MG63 (cell line): ENCODE results near the gene EMC9. TPM values are rescaled to one million over a fixed set of nuclear protein-coding genes. Genes with fewer than 3 reads are reported as not detected.
A peak's percentile ranks its signal among the peaks of the same experiment; 100 is the strongest.

Experiments
- DNase-seq: peaks from one replicate; pipeline ENCODE4 v3.0.0-alpha.2; 2020
- H3K27me3 ChIP-seq: fragments of 250-450 bp; sonication (Bioruptor Pico); 2 replicates; pipeline ENCODE4 v1.5.1; 2020; ENCODE audit warnings: mild to moderate bottlenecking, moderate library complexity
- H3K36me3 ChIP-seq: fragments of 250-450 bp; sonication (Bioruptor Pico); 2 replicates; pipeline ENCODE4 v1.5.1; 2020; ENCODE audit warnings: mild to moderate bottlenecking, moderate library complexity
- H3K4me3 ChIP-seq: fragments of 250-450 bp; sonication (Bioruptor Pico); 2 replicates; pipeline ENCODE4 v1.5.1; 2020; ENCODE audit warnings: mild to moderate bottlenecking, moderate library complexity
- H3K9me3 ChIP-seq: fragments of 250-450 bp; sonication (Bioruptor Pico); 2 replicates; pipeline ENCODE4 v1.5.1; 2020; ENCODE audit warnings: mild to moderate bottlenecking, moderate library complexity
- total RNA-seq: library from RNA; depleted of rRNA; stranded (reverse); fragments of >200 nt; shearing (Covaris generic); gene quantifications from 2 replicates; pipeline ENCODE4 v1.2.3, GENCODE V29; 2014; ENCODE audit warnings: low replicate concordance; rRNA removed

Gene EMC9, protein sequence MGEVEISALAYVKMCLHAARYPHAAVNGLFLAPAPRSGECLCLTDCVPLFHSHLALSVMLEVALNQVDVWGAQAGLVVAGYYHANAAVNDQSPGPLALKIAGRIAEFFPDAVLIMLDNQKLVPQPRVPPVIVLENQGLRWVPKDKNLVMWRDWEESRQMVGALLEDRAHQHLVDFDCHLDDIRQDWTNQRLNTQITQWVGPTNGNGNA
- total RNA-seq = 7.2 and 15.7 TPM in 2 replicates

DNA sequence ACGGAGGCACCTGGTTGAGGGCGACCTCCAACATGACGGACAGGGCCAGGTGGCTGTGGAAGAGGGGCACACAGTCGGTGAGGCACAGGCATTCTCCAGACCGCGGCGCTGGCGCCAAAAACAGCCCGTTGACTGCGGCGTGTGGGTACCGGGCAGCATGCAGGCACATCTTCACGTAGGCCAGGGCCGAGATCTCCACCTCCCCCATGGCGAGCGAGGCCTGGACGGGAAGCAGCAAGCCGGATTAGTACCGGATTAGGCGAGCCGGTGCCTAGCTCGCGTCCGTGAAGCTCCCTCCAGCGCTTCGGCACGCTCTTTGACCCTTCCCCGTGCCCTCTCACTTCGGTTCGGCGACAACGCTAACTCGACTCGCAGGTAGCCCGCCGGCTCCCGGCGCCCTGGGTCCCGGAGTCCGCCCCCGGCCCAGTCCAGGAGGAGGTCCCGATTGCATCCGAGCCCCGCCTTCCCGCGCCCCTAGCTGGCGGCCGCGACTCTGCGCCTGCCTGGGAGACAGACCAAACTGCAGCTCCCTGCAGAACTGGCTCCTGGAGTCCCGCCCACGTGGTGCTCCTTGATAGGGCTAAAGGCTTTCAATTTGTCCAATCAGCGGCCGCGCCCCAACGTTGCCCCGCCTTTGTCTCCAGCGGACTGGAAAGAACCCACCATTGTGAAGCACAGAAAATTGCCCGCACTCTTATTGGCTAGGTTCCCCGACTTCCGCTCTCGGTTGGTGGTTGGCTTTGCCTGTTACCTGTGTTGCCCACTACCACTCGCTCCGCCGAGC is at the start of gene EMC9:
TSS of gene EMC9 (minus strand) at position 495 of the 784 bp plus-strand sequence. CDS start at position 208, 287 bp downstream.
- Histone ChIP-seq H3K9me3 (no peaks in the 10 kb centered on the region), H3K4me3 (peak within 1 kb of the TSS; percentile 78), H3K27me3 (no peaks in the 10 kb centered on the region), H3K36me3 (peaks cover 31% of the 10 kb centered on the region)
- DNase-seq = peak; percentile 98

DNA sequence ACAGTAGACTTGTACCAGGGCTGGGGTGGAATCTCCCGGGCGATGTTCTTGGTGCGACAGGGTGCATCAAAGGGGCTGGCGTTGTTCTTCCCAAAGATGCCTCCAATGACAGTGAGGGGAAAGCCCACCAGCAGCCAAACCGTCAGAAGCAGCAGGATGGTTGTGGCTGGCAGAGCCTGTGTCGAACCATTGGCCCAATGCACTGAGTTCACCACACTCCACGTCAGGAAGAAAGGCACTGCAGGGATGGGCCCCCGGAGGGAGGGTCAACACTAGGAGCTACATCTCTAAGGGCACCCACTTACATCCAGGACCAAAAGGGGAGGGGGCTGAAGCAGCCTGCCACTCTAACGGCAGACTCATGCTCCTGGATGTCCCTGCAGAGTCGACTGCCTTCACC is 49.0 kb upstream of the EMC9 start:
- H3K9me3 ChIP-seq = no peaks in the 10 kb centered on the region
- no peak for DNase-seq
- H3K36me3 ChIP-seq = peaks cover 27% of the 10 kb centered on the region
- no peak overlapping the region for H3K4me3 ChIP-seq
- no peaks in the 10 kb centered on the region for H3K27me3 ChIP-seq

DNA sequence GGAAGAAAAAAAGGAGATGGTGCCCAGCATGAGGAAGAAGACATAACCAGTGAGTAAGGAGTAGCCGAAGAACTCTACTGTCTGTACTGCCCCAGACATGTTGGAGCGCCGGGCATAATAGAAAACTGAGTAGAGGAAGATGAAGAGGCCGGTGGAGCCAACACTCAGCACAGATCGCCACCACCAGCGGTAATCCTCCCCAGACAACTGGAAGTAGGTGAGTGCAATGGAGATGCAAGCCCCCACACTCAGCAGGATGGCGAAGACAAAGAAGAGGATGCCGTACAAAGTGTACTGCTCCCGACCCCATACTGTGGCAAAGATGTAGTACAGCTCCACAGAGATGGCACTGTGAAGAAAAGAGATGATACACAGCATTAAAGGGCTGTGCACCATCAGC is 48.1 kb upstream of the EMC9 start:
- Histone ChIP-seq H3K4me3 (peak overlapping the region; percentile 85), H3K36me3 (peaks cover 34% of the 10 kb centered on the region), H3K27me3 (no peaks in the 10 kb centered on the region)

DNA sequence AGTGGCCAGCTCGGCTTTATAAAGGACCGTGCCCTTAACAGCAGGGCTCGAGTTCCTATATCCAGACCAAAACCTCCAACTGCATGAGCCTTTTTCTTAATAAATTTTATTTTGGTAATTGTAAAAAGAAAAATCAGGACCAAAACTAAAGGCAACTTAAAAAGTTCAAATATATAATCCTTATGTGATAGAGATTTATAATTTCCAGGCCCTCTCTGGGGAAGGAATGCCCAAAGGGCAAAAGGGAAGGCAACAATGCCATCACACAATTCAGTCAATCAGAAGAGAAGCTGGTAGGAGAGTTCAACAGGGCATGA is 47.6 kb upstream of the EMC9 start:
- no peak for DNase-seq
- Histone ChIP-seq H3K9me3 (no peaks in the 10 kb centered on the region), H3K36me3 (peaks cover 35% of the 10 kb centered on the region), H3K27me3 (no peaks in the 10 kb centered on the region), H3K4me3 (peak overlapping the region; percentile 85)

More for the DNA sequence above, 48.1 kb upstream of the EMC9 start:
- no peaks in the 10 kb centered on the region for H3K9me3 ChIP-seq
- DNase-seq = no peak

DNA sequence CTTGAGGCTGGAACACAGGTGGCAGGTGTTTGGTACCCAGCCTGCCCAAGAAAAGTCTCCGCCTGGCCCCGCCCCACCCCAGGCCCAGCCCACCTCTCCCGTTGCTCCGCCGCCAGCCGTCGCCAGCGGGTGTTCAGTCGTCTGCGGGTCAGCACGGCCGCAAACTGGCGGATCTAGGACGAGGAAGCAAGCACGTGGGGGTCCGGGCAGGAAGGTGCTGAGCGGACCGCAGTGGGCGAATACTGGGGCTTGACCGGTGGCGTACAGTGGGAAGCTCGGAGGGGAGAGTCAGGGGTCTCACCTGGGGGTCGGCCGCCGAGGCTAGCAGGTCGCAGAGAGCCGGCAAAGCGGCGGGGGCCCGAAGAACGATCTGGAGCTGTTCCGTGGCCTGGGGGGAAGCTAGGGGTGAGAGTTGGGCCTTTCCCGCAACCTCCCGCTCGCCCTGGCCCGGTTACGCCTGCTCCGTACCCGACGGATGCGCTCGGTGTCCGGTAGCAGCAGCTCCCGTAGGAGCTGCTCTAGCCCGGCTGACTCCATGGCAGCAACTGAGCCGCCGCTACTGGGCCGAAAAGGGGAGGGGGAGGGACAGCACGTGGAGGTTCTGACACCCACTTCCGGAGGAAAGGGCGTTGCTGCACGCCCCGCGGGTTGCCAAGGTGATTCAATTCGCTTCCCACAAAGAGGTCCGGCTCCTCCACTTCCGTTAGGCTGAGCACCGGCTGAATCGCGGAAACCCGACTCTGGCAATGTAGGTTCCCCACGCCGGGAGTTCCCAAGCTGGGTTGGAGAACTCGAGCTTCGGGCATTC is 47.1 kb upstream of the EMC9 start, which contains the start of gene IPO4:
TSS of gene IPO4 (minus strand) at position 566 of the 808 bp plus-strand sequence. CDS start at position 537, 29 bp downstream.
- DNase-seq = peak; percentile 95
- H3K27me3 ChIP-seq = no peaks in the 10 kb centered on the region
- H3K9me3 ChIP-seq = no peaks in the 10 kb centered on the region
- H3K4me3 ChIP-seq = peak within 1 kb of the TSS; percentile 85
- H3K36me3 ChIP-seq = peaks cover 35% of the 10 kb centered on the region

DNA sequence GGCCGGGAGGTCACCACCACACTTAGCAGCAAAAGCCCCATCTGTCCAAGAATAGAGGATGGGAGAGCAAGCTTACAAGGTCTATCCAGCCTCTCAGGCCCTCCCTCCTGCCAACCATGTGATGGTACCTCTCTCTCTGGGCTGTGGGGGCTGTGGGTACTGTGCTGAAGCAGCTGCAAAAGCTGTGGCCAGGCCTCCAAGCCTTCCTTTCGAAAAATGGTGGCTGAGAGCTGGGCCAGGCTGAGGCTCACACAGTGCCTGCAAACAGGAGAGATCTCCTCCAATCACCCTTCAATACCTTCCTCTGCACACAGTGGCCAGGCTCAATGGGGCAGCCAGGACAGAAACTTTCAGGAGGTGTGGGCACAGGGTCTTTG is 46.1 kb upstream of the EMC9 start:
- H3K27me3 ChIP-seq = no peaks in the 10 kb centered on the region
- DNase-seq = no peak

DNA sequence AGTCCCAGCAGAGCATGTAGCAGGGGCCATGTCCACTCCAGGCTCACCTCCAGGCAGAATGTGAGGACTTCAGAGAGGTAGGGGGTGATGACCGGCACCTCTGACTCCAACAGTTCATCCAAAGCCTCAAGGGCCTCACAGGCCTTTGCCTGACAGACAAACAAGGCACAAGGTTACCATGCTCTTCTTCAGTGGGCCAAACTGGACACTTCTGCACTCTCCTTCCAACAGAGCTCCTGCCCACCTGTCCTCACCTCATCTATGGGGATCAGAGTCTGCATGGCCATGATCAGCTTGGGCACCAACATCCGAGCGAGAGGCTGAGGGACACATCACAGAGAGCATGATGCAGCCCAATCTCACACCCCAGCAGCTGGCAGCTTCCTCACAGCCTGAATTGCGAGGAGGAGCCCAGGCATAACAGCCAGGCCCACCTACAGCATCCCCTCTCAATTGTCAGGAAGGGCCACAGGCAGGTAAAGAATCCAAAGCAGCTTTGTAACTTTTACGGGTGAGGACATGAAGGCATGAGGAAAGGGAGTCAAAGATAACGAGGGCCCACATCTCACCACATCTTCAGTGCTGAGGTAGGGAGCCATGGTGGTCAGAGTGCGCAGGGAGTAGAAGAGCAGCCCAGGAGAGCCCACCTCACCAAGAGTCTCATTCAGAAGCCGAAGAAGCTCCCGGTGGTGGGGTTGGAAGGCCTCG is 45.6 kb upstream of the EMC9 start:
- H3K9me3 ChIP-seq = no peaks in the 10 kb centered on the region
- H3K4me3 ChIP-seq = peak overlapping the region; percentile 85
- H3K36me3 ChIP-seq = peaks cover 35% of the 10 kb centered on the region
- no peak for DNase-seq
- H3K27me3 ChIP-seq = no peaks in the 10 kb centered on the region

More for the DNA sequence above, 46.1 kb upstream of the EMC9 start:
- H3K9me3 ChIP-seq = no peaks in the 10 kb centered on the region
- peaks cover 35% of the 10 kb centered on the region for H3K36me3 ChIP-seq
- peak overlapping the region; percentile 85 for H3K4me3 ChIP-seq

DNA sequence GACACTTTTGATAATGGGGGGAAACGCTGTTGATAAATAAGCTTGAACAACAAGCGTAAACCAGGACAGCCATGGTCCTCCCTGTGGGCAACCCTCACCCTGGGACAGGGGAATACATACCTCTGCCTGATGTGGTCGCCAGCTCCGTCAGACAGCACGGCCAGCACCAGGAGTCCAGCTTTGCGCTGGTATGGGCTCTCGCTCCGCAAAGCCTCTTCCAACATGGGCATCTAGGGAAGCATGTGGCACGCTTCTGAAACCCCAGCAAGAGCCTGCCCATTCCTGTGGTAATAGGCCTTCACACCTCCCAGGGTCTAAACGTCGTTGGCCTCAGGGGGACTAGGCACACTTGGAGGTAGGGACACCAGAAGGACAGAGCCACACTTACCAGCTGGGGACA is 44.4 kb upstream of the EMC9 start:
- no peaks in the 10 kb centered on the region for H3K27me3 ChIP-seq
- no peak overlapping the region for H3K4me3 ChIP-seq
- H3K9me3 ChIP-seq = no peaks in the 10 kb centered on the region
- DNase-seq = no peak
- peaks cover 35% of the 10 kb centered on the region for H3K36me3 ChIP-seq

DNA sequence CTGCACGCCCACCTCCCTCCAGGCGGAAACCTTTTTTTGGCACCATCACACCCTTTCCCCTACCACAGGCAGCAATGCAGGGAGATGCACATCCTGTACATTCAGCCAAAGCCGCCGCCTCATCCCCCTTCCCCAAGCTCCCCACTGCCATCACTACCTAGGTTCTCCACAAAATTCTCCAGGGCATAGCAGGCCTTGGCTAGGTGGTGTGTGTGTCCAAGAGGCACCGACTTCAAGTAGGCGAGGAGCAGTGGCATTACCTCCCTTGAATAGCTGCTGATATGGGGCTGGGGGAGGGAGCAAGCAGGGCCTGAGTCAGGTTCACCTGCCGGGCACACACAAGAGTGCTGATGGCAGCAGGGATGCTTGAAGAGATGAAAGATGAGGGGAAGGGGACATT is 43.6 kb upstream of the EMC9 start:
- DNase-seq = no peak
- Histone ChIP-seq H3K36me3 (peaks cover 38% of the 10 kb centered on the region), H3K4me3 (no peak overlapping the region)

DNA sequence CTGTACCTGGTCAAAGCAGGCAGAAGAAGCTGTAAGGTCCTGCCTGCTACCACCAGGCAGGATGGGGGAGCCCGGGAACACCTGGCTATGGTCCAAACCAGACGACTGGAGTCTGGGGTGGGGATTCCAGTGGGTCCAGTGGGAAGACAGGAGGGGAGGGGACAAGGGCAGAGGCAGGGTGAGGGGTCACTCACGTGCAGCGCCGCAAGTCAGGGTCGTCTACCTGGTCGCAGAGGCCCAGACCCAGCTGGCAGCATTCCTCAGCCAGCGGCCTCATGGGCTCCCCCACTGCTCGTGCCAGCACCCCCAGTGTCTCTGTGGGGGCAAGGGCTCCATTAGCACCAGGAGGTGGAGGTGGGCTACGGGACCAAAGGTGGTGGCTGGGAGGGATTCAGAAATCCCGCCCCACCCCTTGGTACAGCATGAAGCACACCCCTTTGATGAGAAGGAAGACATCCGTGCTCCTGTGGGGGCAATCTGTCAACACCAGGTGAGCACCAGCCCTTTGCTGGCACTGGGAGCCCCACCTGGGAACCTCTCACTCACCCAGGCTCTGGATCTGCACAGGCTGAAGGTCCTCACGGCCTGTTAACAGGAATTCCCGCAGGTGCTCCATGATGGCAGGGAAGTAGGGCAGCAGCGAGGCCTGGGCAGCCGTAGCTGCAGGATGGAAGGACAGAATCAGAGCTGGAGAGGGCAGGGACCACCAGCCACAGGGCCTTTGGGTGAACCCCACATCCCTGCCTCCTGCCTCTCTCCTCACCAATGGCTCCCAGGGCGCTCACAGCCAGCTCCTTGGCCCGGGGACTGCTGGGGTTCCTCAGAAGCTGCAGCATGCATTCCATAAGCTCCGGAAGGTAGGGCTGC is 42.9 kb upstream of the EMC9 start:
- no peaks in the 10 kb centered on the region for H3K9me3 ChIP-seq
- H3K36me3 ChIP-seq = peaks cover 41% of the 10 kb centered on the region
- no peaks in the 10 kb centered on the region for H3K27me3 ChIP-seq
- no peak overlapping the region for H3K4me3 ChIP-seq
- DNase-seq = no peak

More for the DNA sequence above, 43.6 kb upstream of the EMC9 start:
- H3K27me3 ChIP-seq = no peaks in the 10 kb centered on the region
- no peaks in the 10 kb centered on the region for H3K9me3 ChIP-seq

DNA sequence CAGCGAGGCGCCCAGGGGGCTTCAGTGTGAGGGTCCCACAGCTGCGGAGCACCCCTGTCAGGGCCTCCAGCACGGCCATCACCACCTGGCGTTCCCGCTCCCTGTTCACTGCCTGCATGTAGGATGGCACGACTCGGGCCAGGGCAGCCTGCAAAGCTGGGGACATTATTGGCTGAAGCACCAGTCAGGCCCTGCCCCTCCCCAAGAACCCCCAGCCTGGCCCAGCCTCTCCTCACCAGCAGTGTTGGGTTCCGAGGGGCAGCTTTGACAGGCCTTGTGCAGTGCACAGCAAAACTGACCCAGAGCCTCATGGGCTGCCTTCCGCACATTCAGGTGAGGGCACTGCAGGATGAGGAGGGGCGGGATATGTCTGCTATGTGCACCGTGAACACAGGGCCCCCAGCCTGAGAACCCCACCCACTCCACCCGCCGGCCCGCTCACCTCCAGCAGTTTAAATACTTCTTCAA is 41.7 kb upstream of the EMC9 start:
- Histone ChIP-seq H3K27me3 (no peaks in the 10 kb centered on the region), H3K4me3 (no peak overlapping the region), H3K36me3 (peaks cover 40% of the 10 kb centered on the region), H3K9me3 (no peaks in the 10 kb centered on the region)
- no peak for DNase-seq

DNA sequence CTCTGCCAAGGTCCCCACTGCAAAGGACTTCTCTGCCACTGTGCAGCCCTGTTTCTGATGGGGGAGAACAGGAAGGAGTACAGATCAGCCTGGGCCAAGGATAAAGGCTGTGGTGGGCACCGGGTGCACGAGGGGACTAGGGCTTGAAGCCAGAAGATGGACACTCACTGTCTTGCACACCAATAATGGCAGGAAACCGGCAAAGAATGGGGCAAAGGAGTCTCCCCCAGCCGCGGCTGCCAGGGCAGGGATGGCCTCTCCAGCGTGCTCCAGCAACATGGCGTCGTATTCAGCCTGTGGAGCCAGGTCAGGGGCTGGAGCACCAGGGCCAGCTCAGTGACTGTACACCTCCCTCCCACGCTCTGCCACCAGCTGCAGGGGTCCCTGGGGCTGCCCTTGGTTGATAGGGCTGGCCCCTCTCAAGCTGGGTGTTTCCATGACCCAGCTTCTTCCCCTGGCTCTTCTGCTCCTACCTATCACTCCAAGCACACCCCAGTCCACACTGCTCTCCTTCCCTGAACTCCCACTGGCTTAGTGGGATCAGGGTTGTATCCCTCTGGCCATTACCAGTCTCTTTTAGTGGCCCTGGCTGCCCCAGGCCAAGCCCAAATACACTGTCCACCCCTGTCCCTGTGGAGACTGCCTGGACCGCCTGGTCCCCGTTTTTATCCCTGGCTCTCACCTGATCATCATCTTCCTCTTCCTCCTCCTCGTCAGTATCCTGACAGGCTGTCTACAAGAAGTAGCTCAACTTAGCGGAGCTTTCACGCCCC is 40.9 kb upstream of the EMC9 start:
- DNase-seq = no peak
- H3K4me3 ChIP-seq = no peak overlapping the region
- H3K9me3 ChIP-seq = no peaks in the 10 kb centered on the region
- peaks cover 35% of the 10 kb centered on the region for H3K36me3 ChIP-seq
- no peaks in the 10 kb centered on the region for H3K27me3 ChIP-seq

DNA sequence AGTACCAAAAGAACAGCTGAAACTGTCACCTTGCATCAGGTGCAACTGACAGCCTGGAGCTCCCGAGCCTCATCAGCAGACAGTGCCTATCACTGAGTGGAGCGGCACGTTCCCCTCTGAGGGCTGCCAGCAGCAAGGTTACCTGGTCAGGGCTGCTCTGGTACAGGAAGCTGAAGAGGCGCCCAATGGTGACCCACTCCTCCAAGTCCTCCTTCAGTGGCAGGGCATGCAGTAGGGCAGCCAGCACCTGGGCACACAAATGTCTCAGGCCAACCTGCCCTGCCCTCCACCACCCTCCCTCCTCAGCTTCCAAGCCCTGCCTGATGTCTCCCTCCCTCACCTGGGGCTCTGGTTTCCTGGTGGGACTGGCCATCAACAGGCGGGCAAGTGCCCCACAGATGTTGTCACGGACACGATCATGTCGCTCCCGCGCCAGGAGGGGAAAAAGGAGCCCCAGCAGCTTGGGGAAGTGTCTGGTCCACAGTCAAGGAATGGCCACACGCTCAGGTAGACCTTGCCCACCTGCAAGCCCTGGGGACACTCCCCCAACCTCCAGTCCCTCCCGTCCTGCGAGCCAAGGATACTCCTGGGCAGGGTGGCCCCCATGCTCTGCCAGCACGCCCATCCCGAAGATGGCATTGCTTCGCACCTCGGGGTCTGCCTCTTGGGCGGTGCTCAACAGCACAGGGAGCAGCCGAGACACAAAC is 40.1 kb upstream of the EMC9 start:
- H3K27me3 ChIP-seq = no peaks in the 10 kb centered on the region
- no peak overlapping the region for H3K4me3 ChIP-seq
- H3K9me3 ChIP-seq = no peaks in the 10 kb centered on the region
- no peak for DNase-seq
- peaks cover 29% of the 10 kb centered on the region for H3K36me3 ChIP-seq

DNA sequence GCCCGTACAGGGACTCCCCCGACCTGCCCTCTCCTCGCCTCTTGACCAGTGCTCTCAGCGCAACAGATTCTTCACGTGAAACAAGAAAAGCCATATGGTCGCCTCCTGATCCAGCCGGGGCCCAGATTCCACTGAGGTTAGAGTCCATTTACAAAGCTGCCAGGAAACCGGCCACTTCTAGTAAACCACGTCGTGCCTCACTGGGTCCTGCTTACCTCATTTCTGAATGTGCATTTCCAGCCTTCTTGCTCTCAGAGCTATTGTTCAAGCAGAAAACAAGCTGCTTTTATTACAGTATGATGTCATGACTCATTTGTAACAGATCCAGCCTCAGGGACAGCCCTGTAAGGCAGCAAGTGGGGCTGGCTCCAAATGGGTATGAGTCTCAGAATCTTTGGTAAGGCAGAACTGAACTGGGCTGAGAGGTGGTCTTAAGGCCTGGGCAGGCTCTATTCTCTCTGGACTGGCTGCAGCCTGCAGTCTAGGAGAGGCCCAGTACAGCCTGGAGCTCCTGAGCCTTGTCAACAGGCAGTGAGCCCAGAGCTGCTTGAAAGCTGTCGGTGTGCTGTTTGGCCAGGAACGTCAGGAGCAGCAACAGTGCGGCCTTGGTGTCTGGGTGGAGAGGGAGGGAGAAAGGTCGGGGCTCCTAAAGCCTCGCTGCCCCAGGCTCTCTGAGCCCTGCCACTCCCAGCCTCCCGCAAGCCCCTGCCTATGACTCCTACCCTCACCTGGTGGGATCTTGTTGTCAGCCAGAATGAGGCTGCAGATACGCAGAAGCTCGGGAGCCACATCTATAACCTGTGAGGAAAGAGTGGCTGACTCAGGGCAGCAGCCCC is 38.8 kb upstream of the EMC9 start:
- peaks cover 18% of the 10 kb centered on the region for H3K36me3 ChIP-seq
- no peak overlapping the region for H3K4me3 ChIP-seq
- H3K9me3 ChIP-seq = no peaks in the 10 kb centered on the region
- no peaks in the 10 kb centered on the region for H3K27me3 ChIP-seq
- peak; percentile 21 for DNase-seq
